ENCODE data around the gene INPP5A. TPM values are rescaled to one million over a fixed set of nuclear protein-coding genes. Genes with fewer than 3 reads are reported as not detected.

Gene INPP5A
- total RNA-seq, 4 donors from 2014 or later, result 31.2 to 51.8 (median 41.5) TPM

DNA sequence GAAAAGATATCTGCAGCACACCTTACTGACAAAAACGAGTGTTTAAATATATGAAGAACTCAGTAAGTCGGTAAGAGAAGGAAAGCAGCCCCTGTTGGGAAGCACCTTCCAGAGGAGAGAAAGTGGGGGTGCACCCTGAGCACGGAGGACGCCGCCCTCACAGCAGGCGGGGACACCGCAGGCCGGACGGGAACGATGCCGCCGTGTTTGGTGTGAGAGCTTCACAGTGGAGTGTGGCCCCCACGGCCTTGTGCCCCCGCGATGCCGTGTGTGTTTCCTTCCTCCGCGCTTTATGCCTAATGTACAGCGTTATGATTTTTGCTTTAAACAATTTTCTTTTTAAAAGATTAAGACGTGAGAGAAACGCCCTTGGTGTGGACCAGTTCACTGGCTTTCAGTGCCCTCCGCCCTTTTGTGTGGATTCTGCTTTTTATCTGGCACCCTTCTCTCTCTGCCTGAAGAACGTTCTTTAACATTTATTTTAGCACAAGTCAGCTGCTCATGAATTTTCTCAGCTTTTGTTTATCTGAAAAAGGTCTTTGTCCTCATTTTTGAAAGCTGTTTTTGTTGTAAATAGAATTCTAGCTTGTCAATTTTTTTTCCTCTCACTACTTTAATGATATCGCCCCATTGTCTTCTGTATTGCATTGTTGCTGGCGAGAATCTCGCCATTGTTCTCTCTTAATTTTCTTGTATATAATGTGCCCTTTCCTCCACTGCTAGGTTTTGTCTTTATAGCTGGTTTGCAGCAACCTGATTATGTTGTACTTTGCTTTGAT, 110.7 kb downstream of the INPP5A start:
- no peak for DNase-seq (ENCODE audit: low spot score in 2 of 2)
- 87 to 88% methylated on average over 26 of the region's 26 CpGs for WGBS, 2 donors
- TF ChIP-seq, protein P1, sequence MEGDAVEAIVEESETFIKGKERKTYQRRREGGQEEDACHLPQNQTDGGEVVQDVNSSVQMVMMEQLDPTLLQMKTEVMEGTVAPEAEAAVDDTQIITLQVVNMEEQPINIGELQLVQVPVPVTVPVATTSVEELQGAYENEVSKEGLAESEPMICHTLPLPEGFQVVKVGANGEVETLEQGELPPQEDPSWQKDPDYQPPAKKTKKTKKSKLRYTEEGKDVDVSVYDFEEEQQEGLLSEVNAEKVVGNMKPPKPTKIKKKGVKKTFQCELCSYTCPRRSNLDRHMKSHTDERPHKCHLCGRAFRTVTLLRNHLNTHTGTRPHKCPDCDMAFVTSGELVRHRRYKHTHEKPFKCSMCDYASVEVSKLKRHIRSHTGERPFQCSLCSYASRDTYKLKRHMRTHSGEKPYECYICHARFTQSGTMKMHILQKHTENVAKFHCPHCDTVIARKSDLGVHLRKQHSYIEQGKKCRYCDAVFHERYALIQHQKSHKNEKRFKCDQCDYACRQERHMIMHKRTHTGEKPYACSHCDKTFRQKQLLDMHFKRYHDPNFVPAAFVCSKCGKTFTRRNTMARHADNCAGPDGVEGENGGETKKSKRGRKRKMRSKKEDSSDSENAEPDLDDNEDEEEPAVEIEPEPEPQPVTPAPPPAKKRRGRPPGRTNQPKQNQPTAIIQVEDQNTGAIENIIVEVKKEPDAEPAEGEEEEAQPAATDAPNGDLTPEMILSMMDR (IDR thresholded peaks at IDR 0.05), result no peak
- TF ChIP-seq POLR2A (IDR thresholded peaks at IDR 0.05), result no peak
- intact Hi-C loops (cut with DNase I; ENCODE audit: low total_unique reads), result loop anchor here (10.0 kb wide), 1 partner anchor 273 kb away; no protein-coding TSS in a partner anchor
- H3K4me3 ChIP-seq (ENCODE audit: low read depth, poor library complexity, severe bottlenecking), result no peak overlapping the region

DNA sequence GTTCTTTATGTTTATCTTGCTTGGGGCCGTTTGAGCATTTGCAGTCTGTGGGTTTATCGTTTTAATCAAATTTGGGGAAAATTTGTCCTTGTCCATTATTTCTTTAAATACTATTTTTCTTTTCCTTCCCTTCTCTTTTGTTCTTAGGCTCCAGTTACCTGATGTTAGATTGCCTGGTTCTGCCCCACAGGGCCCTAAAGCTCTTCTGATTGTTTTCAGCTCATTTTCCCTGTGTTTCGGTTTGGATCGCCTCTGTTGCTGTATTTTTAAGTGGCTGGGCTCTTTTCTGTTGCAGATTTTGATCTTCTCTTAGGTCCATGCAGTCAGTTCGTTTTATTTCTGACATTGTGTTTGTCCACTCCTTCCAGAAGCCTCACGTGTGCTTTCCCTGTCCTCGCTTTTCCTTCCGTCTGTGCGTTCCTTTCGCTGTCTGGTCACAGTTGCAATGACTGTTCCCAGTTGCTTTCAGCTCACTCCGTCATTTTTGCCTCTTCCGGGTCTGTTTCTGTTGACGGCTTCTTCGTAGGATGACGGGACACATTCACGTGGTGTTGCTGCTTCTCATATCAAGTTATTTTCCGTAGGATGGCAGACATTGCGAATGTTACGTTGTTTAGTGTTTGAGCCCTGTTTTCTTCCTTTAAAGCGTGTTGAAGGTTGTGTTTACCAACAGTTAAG, 111.4 kb downstream of the INPP5A start:
- intact Hi-C loops (cut with DNase I; ENCODE audit: low total_unique reads), result loop anchor here (10.0 kb wide), 1 partner anchor 274 kb away; no protein-coding TSS in a partner anchor
- H3K4me3 ChIP-seq (ENCODE audit: low read depth, poor library complexity, severe bottlenecking), result no peak overlapping the region
- WGBS, 2 donors, result 90 to 92% methylated on average over 20 of the region's 20 CpGs
- TF ChIP-seq, protein P1 (IDR thresholded peaks at IDR 0.05), result no peak
- TF ChIP-seq POLR2A (IDR thresholded peaks at IDR 0.05), result no peak
- no peak for DNase-seq (ENCODE audit: low spot score in 2 of 2)

DNA sequence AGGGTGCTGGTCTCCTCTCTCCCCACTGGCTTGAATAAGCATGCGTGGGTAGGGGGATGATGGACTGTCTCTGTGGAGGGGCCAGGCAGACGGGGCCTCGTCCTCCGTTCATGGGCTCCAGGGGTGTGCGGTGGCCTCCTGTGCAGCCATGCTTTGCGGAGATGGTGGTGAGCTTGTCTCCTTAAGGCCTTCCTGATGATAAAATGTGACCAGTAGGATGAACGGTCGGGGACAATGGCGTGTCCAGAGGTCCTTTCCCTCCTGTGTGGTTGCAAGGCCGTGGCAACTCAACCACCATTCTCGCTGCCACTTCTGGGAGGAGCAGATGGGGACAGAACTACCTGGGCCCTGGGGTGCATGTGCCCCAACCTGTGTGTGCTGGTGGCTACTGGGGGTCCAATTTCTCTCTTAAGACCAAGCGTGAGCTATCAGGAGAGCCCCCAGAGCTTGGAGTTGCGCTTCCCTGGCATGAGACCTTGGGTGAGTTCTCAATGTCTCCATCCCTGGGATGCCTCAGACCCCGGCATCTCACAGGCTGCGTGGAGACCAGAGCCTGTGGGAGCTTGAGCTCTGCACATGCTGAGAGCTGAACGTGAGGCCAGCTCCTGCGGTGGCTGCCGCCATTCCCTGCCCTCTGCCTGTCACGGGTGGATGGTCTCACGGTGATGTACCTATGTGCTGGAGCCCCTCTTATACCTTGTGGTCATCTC, 112.2 kb downstream of the INPP5A start:
- TF ChIP-seq, protein P1 (IDR thresholded peaks at IDR 0.05), result no peak
- no peak for TF ChIP-seq POLR2A (IDR thresholded peaks at IDR 0.05)
- intact Hi-C loops (cut with DNase I; ENCODE audit: low total_unique reads), result loop anchor here (10.0 kb wide), 1 partner anchor 275 kb away; no protein-coding TSS in a partner anchor
- WGBS, 2 donors, result 95 to 97% methylated on average over 20 of the region's 20 CpGs
- H3K4me3 ChIP-seq (ENCODE audit: low read depth, poor library complexity, severe bottlenecking), result no peak overlapping the region
- DNase-seq (ENCODE audit: low spot score in 2 of 2), result no peak

DNA sequence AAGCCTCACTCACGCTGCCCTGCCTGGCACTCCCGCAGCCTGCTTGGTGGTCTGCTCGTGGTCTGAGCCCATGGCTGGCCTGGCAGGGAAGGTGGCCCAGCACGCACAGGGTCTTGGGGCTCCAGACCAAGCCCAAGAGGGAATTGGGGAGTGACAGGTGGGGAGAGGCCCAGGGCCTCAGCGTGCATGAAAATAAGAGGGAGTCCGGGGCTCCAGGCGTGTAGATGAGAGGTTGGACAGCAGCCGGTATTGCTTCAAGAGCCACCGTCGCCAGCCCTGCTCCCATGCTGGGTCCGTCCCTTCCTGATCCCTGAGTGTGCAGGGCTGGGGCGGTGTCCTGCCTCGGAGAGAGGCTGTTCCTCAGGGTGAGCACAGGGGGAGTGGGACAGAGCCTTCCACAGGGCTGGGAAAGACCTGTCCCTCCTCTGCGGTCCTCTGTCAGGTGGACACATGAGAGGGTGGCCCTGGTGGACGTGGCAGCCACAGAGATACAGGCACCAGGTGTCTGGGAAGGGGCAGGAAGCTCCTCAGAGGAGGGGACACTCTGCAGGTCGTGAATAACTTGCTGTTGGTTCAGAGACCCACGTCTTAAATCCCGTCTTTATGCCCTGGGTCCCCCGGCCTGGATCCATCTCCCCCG, 113.1 kb downstream of the INPP5A start:
- intact Hi-C loops (cut with DNase I; ENCODE audit: low total_unique reads), result no loop called here

DNA sequence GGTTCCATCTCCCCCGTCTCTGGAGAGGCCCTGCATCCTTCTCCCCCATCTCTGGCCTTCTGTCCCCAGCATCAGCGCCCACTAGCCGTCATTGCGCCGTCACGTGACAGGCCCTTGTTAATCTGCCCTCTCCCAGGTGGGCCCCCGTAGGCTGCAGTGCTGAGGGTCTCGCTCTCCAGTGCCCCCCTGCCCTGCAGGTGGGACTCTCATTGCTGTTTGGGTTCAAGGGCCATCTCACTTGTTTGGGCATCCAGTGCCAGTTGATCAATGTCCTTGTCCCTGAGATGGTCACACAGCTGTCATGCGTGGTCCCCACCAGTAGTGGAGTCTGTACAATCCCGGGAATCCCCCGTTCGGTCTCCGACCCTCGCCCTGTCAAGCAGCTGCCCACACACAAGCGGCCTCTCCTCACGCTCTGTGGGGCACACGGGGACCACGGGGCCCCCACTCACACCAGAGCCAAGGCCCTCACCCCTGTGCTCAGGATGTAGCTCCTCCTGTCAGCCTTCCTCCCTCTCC, 114.0 kb downstream of the INPP5A start:
- TF ChIP-seq POLR2A (IDR thresholded peaks at IDR 0.05), result no peak
- TF ChIP-seq, protein P1 (IDR thresholded peaks at IDR 0.05), result no peak
- DNase-seq (ENCODE audit: low spot score in 2 of 2), result no peak
- no peak overlapping the region for H3K4me3 ChIP-seq (ENCODE audit: low read depth, poor library complexity, severe bottlenecking)
- intact Hi-C loops (cut with DNase I; ENCODE audit: low total_unique reads), result no loop called here
- WGBS, 2 donors, result 94 to 96% methylated on average over 17 to 18 of the region's 18 CpGs

More for the DNA sequence above, 113.1 kb downstream of the INPP5A start:
- TF ChIP-seq POLR2A (IDR thresholded peaks at IDR 0.05), result no peak
- TF ChIP-seq, protein P1 (IDR thresholded peaks at IDR 0.05), result no peak
- 91 to 93% methylated on average over 20 of the region's 20 CpGs for WGBS, 2 donors
- DNase-seq (ENCODE audit: low spot score in 2 of 2), result no peak
- no peak overlapping the region for H3K4me3 ChIP-seq (ENCODE audit: low read depth, poor library complexity, severe bottlenecking)

Measured in lower leg skin (tissue), 4 donors.